Endodermal cell (in vitro differentiated cells): Measurements from ENCODE around the gene SGCE. TPM values are rescaled to one million over a fixed set of nuclear protein-coding genes. Genes with fewer than 3 reads are reported as not detected.

Source experiments
- DNase-seq: peaks from one replicate; pipeline ENCODE4 v3.0.0-alpha.2; 2017
- H3K27ac ChIP-seq: 2 replicates; pipeline ENCODE4 v1.5.1; 2013; ENCODE audit warnings: mild to moderate bottlenecking, low read depth, low read length, moderate library complexity
- H3K27me3 ChIP-seq: 2 replicates; pipeline ENCODE4 v1.6.1; 2013; ENCODE audit warnings: mild to moderate bottlenecking, low read length, moderate library complexity; ENCODE audit not compliant: insufficient read depth, control insufficient read depth, poor library complexity, severe bottlenecking
- H3K36me3 ChIP-seq: 2 replicates; pipeline ENCODE4 v1.7.0; 2013; ENCODE audit warnings: mild to moderate bottlenecking, low read length, moderate library complexity; ENCODE audit not compliant: control insufficient read depth, insufficient read depth
- H3K4me1 ChIP-seq: one replicate; pipeline ENCODE4 v1.7.0; 2013; ENCODE audit warnings: low read length; ENCODE audit not compliant: control insufficient read depth, insufficient read depth
- H3K4me3 ChIP-seq: 2 replicates; pipeline ENCODE4 v1.5.1; 2013; ENCODE audit warnings: mild to moderate bottlenecking, low read length, moderate library complexity
- H3K9ac ChIP-seq: 2 replicates; pipeline ENCODE4 v1.6.1; 2013; ENCODE audit warnings: mild to moderate bottlenecking, low read length, moderate library complexity; ENCODE audit not compliant: poor library complexity, severe bottlenecking; ENCODE audit errors: extremely low read depth
- H3K9me3 ChIP-seq: 2 replicates; pipeline ENCODE4 v1.6.1; 2013; ENCODE audit warnings: mild to moderate bottlenecking, low read length, moderate library complexity; ENCODE audit not compliant: control insufficient read depth
- H3K27ac Mint-ChIP-seq: 2 replicates; pipeline ENCODE4 v1.8.0; 2020; ENCODE audit warnings: mixed read lengths
- H3K27me3 Mint-ChIP-seq: 2 replicates; pipeline ENCODE4 v1.8.0; 2021; ENCODE audit warnings: mild to moderate bottlenecking, mixed read lengths; ENCODE audit not compliant: insufficient read depth
- H3K36me3 Mint-ChIP-seq: 2 replicates; pipeline ENCODE4 v1.8.0; 2020; ENCODE audit warnings: low read depth, mixed read lengths
- H3K4me1 Mint-ChIP-seq: 2 replicates; pipeline ENCODE4 v1.8.0; 2020; ENCODE audit warnings: mixed read lengths
- H3K4me3 Mint-ChIP-seq: 2 replicates; pipeline ENCODE4 v1.8.0; 2020; ENCODE audit warnings: mild to moderate bottlenecking, moderate library complexity, mixed read lengths
- H3K9me3 Mint-ChIP-seq: 2 replicates; pipeline ENCODE4 v1.8.0; 2020; ENCODE audit warnings: mild to moderate bottlenecking, mixed read lengths
- WGBS, 2 experiments: methylation state at CpG; one replicate each; pipeline versions ENCODE4 v1.1.5 to v1.1.7; 2013; ENCODE audit warnings: missing lambda C conversion rate in 2 of 2, mixed read lengths in 1 of 2; ENCODE audit not compliant: insufficient coverage in 1 of 2, insufficient read length in 1 of 2; 5-methylcytosine and 5-hydroxymethylcytosine counted together
- total RNA-seq, 2 donors: library from RNA; stranded (reverse); fragmentation: NEBNext Ultra II Directional in 1 of 2; extraction: Animal tissue kit (Norgen Biotek cat#: 25700) in 1 of 2; gene quantifications; 2 replicates in 1 of 2; 3 replicates in 1 of 2; pipeline ENCODE4 v1.2.1, GENCODE V29; 2021
- TF ChIP-seq, protein P1 (sequence below): fragments of 200-600 bp; sonication (generic); conservative IDR thresholded peaks from 2 replicates; pipeline ENCODE4 v1.5.0; 2021; ENCODE audit warnings: antibody characterized with exemption, mild to moderate bottlenecking

SGCE gene
- total RNA-seq, 2 donors from 2014 or later = 40.9 to 45.9 TPM

DNA sequence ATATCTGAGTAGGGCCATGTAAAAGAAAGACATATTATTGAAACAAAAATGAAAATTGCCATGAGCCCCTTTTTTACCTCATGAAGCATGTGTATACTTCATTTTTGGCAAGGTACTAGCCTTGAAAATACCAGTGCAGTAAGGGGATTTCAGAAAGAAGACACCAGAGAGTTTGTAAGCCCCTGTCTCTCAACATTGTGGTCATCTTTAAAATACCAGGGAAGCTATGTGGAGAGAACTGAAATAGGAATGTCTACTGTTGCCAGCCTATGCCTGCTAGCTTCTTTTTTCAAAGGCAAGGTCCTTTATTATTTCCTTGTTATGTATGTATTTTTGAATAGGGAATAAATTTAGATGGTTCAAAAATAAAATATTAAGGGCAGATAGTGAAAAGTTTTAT, 88.5 kb downstream of the SGCE start:
- Histone ChIP-seq H3K4me3 (no peak overlapping the region), H3K27me3 (no peaks in the 10 kb centered on the region), H3K4me1 (no peaks in the 10 kb centered on the region), H3K9me3 (peaks cover 18% of the 10 kb centered on the region), H3K36me3 (no peaks in the 10 kb centered on the region), H3K9ac (no peak overlapping the region), H3K27ac (no peak overlapping the region)
- Mint-ChIP-seq H3K27me3 (no peaks in the 10 kb centered on the region), H3K36me3 (peaks cover 22% of the 10 kb centered on the region), H3K27ac (no peak overlapping the region), H3K4me3 (no peak overlapping the region), H3K4me1 (no peaks in the 10 kb centered on the region), H3K9me3 (peaks cover 7% of the 10 kb centered on the region)
- TF ChIP-seq, protein P1, sequence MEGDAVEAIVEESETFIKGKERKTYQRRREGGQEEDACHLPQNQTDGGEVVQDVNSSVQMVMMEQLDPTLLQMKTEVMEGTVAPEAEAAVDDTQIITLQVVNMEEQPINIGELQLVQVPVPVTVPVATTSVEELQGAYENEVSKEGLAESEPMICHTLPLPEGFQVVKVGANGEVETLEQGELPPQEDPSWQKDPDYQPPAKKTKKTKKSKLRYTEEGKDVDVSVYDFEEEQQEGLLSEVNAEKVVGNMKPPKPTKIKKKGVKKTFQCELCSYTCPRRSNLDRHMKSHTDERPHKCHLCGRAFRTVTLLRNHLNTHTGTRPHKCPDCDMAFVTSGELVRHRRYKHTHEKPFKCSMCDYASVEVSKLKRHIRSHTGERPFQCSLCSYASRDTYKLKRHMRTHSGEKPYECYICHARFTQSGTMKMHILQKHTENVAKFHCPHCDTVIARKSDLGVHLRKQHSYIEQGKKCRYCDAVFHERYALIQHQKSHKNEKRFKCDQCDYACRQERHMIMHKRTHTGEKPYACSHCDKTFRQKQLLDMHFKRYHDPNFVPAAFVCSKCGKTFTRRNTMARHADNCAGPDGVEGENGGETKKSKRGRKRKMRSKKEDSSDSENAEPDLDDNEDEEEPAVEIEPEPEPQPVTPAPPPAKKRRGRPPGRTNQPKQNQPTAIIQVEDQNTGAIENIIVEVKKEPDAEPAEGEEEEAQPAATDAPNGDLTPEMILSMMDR = no peak
- DNase-seq = no peak

DNA sequence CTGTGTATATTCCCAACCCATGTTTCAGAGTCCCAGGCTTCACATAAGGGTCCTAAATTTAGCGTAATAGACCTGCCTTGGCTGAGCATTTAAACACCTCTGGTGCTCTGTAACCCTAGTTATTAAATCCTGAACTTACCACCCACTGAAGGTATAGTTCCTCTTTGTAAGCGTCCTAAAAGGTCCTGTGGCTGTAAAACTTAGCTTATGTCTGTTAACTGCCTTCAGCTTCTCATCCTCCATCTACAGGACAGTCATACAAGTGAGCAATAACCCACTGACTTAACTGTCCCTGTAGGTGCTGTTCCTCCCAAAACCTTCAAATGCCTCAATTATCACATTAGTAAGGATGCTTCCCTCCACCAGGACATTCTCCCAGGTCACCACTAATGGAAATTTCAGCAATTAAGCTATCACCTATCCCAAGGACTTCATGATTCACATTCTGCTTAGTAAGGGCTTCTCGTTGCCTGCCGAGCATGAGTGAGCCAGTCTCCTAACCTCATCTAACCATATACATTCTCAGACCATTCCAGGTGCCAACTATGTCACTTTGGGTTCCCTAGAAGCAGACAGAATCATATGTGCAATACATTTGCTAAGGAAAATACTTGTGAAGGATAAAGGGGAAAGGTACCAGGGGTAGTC, 90.6 kb downstream of the SGCE start:
- Histone ChIP-seq H3K9me3 (peaks cover 7% of the 10 kb centered on the region), H3K36me3 (no peaks in the 10 kb centered on the region), H3K9ac (no peak overlapping the region), H3K27ac (no peak overlapping the region), H3K4me1 (no peaks in the 10 kb centered on the region), H3K27me3 (no peaks in the 10 kb centered on the region), H3K4me3 (no peak overlapping the region)
- H3K4me1 Mint-ChIP-seq = no peaks in the 10 kb centered on the region
- H3K27me3 Mint-ChIP-seq = no peaks in the 10 kb centered on the region
- peaks cover 4% of the 10 kb centered on the region for H3K36me3 Mint-ChIP-seq
- DNase-seq = no peak
- TF ChIP-seq, protein P1 = no peak
- H3K4me3 Mint-ChIP-seq = no peak overlapping the region
- 77 to 93% methylated on average over 2 to 4 of the region's 4 CpGs for WGBS, 2 experiments
- no peak overlapping the region for H3K27ac Mint-ChIP-seq
- peaks cover 4% of the 10 kb centered on the region for H3K9me3 Mint-ChIP-seq

DNA sequence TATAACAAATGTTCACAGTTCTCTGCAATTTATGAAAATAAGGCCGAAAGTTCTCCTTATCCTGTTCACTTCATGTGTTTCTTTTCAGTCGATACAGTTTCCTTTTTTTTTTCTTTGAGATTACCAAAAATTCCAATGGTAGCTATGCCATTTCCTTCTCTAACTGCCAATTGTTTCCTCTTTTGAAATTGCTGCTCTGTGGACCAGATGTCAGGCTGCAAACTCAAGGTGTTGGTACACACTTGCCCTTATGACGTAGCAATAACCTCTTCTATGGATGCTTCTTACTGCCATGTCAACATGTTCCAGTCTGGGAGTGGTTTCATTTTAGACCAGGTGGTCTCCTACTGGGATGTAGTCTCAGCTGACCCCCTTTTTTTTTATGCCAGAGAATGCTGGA, 93.4 kb downstream of the SGCE start:
- Histone ChIP-seq H3K9me3 (no peaks in the 10 kb centered on the region), H3K36me3 (peaks cover 15% of the 10 kb centered on the region), H3K4me1 (no peaks in the 10 kb centered on the region), H3K9ac (no peak overlapping the region), H3K27me3 (no peaks in the 10 kb centered on the region), H3K27ac (no peak overlapping the region), H3K4me3 (no peak overlapping the region)
- Mint-ChIP-seq H3K36me3 (peaks cover 12% of the 10 kb centered on the region), H3K9me3 (no peaks in the 10 kb centered on the region), H3K27ac (no peak overlapping the region), H3K27me3 (no peaks in the 10 kb centered on the region), H3K4me3 (no peak overlapping the region), H3K4me1 (no peaks in the 10 kb centered on the region)
- 91 to 94% methylated on average over 2 to 3 of the region's 3 CpGs for WGBS, 2 experiments
- DNase-seq = no peak
- TF ChIP-seq, protein P1 = no peak
